GM23248 (cell line): Measurements from ENCODE around the gene RAPGEF3.

Experiments used
- EZH2 ChIP-seq: fragments of 200-600 bp; sonication (generic); IDR thresholded peaks from 2 replicates; pipeline ENCODE4 v1.6.1; 2018; ENCODE audit warnings: antibody characterized with exemption, mild to moderate bottlenecking; ENCODE audit not compliant: insufficient read depth, poor library complexity, severe bottlenecking
- EZH2phosphoT487 ChIP-seq: fragments of 200-600 bp; sonication (generic); IDR thresholded peaks from 2 replicates; pipeline ENCODE4 v1.6.1; 2018; ENCODE audit warnings: antibody characterized with exemption, moderate library complexity, mild to moderate bottlenecking, low read depth; ENCODE audit not compliant: insufficient read depth

DNA sequence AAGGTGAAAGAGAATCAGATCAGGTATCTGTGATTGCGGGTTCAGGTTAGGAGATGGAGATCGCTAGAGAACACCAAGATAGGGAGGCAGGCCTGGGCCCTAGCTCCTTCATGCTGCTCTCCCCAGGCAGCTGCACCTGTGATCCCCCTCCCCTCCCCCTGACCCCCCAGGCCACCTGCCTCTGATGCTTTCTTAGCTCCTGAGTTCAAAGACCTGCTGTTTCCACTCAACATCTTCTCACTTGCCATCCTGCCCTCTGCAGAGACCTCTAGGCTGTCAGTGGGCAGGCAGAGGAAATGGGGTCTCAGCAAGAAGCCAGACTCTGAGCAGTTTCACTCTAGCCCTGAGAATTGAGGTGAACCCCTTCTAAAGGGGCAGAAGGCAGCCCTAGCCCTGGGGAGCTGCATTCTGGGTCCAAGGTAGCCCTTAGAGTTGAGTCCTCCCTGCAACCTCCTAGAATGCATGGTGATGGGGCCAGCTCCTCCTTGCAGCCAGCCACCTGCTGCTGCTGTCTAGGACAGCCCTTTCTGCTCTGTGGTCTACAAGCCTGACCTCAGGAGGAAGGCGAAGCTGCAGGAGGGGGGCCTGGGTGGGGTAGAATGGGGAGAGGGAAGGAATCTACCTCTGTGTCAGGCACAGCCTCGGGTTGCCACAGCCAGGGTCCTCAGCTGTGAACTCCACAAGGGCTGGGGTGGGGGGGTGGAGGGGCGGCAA is 8.0 kb upstream of the RAPGEF3 start:
- TF ChIP-seq EZH2 (no peak), EZH2phosphoT487 (no peak)
